ENCODE data around the gene ZNF555. TPM values are rescaled to one million over a fixed set of nuclear protein-coding genes. Genes with fewer than 3 reads are reported as not detected.

ZNF555 gene
- total RNA-seq = 6.0 TPM in 2 replicates

GRCh38 chr19:2840794-2841791 is at the start of gene ZNF555:
Gene ZNF555, plus strand, starts transcription at chr19:2841475. Its CDS starts 98 bp downstream, at chr19:2841573.

DNA sequence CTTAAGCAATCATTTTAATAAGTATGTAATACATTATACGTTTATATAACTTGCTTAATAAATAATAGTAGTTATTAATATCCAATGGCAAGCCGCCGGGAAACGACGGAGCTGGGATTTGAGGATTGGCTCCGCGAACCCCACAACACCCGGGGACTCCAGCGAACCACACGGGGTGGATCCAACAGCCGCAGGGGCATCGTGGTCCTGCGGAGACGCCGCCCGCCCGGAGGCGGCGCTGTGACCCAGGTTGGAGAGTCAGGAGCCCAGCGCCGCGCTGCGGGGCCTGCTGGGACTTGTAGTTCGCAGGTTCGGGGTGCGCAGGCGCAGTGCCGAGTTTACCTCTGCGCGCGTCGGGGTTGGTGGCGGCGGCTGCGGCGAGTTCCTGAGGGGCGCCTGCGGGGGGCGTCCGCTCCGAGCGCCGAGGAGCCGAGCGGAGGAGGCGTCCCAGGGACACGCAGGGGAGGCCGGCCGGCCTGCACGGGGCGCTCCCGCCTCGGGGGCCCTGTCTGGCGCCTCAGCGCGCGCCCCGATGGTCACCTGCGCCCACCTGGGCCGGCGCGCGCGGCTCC is 21.6 kb upstream of the ZNF555 start, which contains the start of gene ZNF554:
Gene ZNF554 (plus strand): TSS at position 329 of the 572 bp plus-strand sequence. CDS start 204 bp downstream, at position 533.

GRCh38 chr19:2867025-2867991 is 26.0 kb downstream of the ZNF555 start, which contains the start of gene ZNF556:
Gene ZNF556, plus strand, starts transcription at chr19:2867335. Its CDS starts 87 bp downstream, at chr19:2867422.

GRCh38 chr19:2900296-2901252 is 59.3 kb downstream of the ZNF555 start, which contains the start of gene ZNF57:
Gene ZNF57, plus strand, starts transcription at chr19:2900928. Its CDS starts 118 bp downstream, at chr19:2901046.

Other genes with a start within 250 kb of the ZNF555 start
- gene GNG7, start 138.8 kb upstream of the ZNF555 start, total RNA-seq = 0.22 and 0.27 TPM in 2 replicates
- 0.13 and 0.14 TPM in 2 replicates for gene DIRAS1, start 120.1 kb upstream of the ZNF555 start, total RNA-seq
- gene SLC39A3, start 101.5 kb upstream of the ZNF555 start, total RNA-seq = 18.9 and 24.3 TPM in 2 replicates
- gene SGTA, start 58.2 kb upstream of the ZNF555 start, total RNA-seq = 68.1 and 68.2 TPM in 2 replicates
- 110 and 146 TPM in 2 replicates for gene THOP1, start 56.0 kb upstream of the ZNF555 start, total RNA-seq
- gene ZNF554, start 21.6 kb upstream of the ZNF555 start, total RNA-seq = 2.0 and 3.5 TPM in 2 replicates
- gene ZNF556, start 25.9 kb downstream of the ZNF555 start, total RNA-seq = not detected in 2 replicates
- 3.9 and 5.6 TPM in 2 replicates for gene ZNF57, start 59.5 kb downstream of the ZNF555 start, total RNA-seq
- 5.0 and 5.6 TPM in 2 replicates for gene ZNF77, start 103.5 kb downstream of the ZNF555 start, total RNA-seq
- 0.93 and 1.6 TPM in 2 replicates for gene TLE6, start 136.1 kb downstream of the ZNF555 start, total RNA-seq
- gene TLE2, start 187.8 kb downstream of the ZNF555 start, total RNA-seq = 12.3 and 13.7 TPM in 2 replicates
- 146 and 209 TPM in 2 replicates for gene TLE5, start 221.0 kb downstream of the ZNF555 start, total RNA-seq